Measurements from ENCODE around the gene HAPLN1.
A peak's percentile ranks its signal among the peaks of the same experiment; 100 is the strongest.

The HAPLN1 gene

GRCh38 chr5:83718195-83718825 is 2.3 kb downstream of the HAPLN1 start (continued):
- TF ChIP-seq ZNF664 (tag by site-specific recombination; IDR thresholded peaks at IDR 0.05) (peak; percentile 13; the same call in 1 of the 2 replicates), ZNF660 (tag by site-specific recombination; IDR thresholded peaks at IDR 0.05) (peak; percentile 59; the same call in 1 of the 2 replicates), SP3 (tag by site-specific recombination; IDR thresholded peaks at IDR 0.05) (0 out of 2 replicates have a peak, but pooled peaks have one; percentile 11), ZNF654 (tag by site-specific recombination; IDR thresholded peaks at IDR 0.05; ENCODE audit: low read depth) (peak; percentile 96)
- TF ChIP-seq, protein P1, sequence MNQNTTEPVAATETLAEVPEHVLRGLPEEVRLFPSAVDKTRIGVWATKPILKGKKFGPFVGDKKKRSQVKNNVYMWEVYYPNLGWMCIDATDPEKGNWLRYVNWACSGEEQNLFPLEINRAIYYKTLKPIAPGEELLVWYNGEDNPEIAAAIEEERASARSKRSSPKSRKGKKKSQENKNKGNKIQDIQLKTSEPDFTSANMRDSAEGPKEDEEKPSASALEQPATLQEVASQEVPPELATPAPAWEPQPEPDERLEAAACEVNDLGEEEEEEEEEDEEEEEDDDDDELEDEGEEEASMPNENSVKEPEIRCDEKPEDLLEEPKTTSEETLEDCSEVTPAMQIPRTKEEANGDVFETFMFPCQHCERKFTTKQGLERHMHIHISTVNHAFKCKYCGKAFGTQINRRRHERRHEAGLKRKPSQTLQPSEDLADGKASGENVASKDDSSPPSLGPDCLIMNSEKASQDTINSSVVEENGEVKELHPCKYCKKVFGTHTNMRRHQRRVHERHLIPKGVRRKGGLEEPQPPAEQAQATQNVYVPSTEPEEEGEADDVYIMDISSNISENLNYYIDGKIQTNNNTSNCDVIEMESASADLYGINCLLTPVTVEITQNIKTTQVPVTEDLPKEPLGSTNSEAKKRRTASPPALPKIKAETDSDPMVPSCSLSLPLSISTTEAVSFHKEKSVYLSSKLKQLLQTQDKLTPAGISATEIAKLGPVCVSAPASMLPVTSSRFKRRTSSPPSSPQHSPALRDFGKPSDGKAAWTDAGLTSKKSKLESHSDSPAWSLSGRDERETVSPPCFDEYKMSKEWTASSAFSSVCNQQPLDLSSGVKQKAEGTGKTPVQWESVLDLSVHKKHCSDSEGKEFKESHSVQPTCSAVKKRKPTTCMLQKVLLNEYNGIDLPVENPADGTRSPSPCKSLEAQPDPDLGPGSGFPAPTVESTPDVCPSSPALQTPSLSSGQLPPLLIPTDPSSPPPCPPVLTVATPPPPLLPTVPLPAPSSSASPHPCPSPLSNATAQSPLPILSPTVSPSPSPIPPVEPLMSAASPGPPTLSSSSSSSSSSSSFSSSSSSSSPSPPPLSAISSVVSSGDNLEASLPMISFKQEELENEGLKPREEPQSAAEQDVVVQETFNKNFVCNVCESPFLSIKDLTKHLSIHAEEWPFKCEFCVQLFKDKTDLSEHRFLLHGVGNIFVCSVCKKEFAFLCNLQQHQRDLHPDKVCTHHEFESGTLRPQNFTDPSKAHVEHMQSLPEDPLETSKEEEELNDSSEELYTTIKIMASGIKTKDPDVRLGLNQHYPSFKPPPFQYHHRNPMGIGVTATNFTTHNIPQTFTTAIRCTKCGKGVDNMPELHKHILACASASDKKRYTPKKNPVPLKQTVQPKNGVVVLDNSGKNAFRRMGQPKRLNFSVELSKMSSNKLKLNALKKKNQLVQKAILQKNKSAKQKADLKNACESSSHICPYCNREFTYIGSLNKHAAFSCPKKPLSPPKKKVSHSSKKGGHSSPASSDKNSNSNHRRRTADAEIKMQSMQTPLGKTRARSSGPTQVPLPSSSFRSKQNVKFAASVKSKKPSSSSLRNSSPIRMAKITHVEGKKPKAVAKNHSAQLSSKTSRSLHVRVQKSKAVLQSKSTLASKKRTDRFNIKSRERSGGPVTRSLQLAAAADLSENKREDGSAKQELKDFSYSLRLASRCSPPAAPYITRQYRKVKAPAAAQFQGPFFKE (tag by site-specific recombination; IDR thresholded peaks at IDR 0.05; ENCODE audit: borderline replicate concordance): no peak
- TF ChIP-seq, protein P2, sequence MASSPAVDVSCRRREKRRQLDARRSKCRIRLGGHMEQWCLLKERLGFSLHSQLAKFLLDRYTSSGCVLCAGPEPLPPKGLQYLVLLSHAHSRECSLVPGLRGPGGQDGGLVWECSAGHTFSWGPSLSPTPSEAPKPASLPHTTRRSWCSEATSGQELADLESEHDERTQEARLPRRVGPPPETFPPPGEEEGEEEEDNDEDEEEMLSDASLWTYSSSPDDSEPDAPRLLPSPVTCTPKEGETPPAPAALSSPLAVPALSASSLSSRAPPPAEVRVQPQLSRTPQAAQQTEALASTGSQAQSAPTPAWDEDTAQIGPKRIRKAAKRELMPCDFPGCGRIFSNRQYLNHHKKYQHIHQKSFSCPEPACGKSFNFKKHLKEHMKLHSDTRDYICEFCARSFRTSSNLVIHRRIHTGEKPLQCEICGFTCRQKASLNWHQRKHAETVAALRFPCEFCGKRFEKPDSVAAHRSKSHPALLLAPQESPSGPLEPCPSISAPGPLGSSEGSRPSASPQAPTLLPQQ (tag by site-specific recombination; IDR thresholded peaks at IDR 0.05): no peak

- CTCF ChIA-PET: interaction anchor here (0.6 to 0.7 kb wide), 2 partner anchors 209 to 1088 kb away, joined by 3 read pairs; no protein-coding TSS in a partner anchor
Observed at GRCh38 chr5:83715236-83716065, 5.2 kb downstream of the HAPLN1 start.

GRCh38 chr5:83714810-83715209 is 5.8 kb downstream of the HAPLN1 start:
- Histone ChIP-seq H3K27ac (ENCODE audit: extremely low read depth, low read depth, low read length) (no peak overlapping the region), H3K4me1 (ENCODE audit: control insufficient read depth, insufficient read depth, low read length) (no peaks in the 10 kb centered on the region), H3K36me3 (ENCODE audit: control insufficient read depth in 2 of 2, insufficient read depth in 1 of 2, low read length in 2 of 2) (no peaks in the 10 kb centered on the region), H3K9me3 (ENCODE audit: control insufficient read depth, insufficient read depth, low read depth, low read length) (no peaks in the 10 kb centered on the region), H3K4me3 (ENCODE audit: low read depth, low read length) (no peak overlapping the region)
- POLR2A ChIA-PET: no interaction called here
- CTCF ChIA-PET: interaction anchor here (0.7 to 1.3 kb wide), 2 partner anchors 107 to 1088 kb away, joined by 3 to 5 read pairs; no protein-coding TSS in a partner anchor
- TF ChIP-seq ZNF274 (IDR thresholded peaks at IDR 0.05; ENCODE audit: low read length) (no peak), ZNF274 (tag by site-specific recombination; IDR thresholded peaks at IDR 0.05; ENCODE audit: borderline replicate concordance) (no peak), ZFP41 (tag by site-specific recombination; IDR thresholded peaks at IDR 0.05; ENCODE audit: borderline replicate concordance) (no peak), ZNF549 (tag by site-specific recombination; IDR thresholded peaks at IDR 0.05) (no peak), ZNF311 (tag by site-specific recombination; IDR thresholded peaks at IDR 0.05; ENCODE audit: borderline replicate concordance) (no peak), ZNF19 (tag by site-specific recombination; IDR thresholded peaks at IDR 0.05; ENCODE audit: low read depth) (no peak), ZNF670 (tag by site-specific recombination; IDR thresholded peaks at IDR 0.05; ENCODE audit: low read depth) (no peak), ZNF548 (tag by site-specific recombination; IDR thresholded peaks at IDR 0.05) (no peak), ZNF157 (tag by site-specific recombination; IDR thresholded peaks at IDR 0.05) (no peak), BCL11B (tag by site-specific recombination; IDR thresholded peaks at IDR 0.05; ENCODE audit: low read depth) (no peak), ZNF555 (tag by site-specific recombination; conservative IDR thresholded peaks at IDR 0.05) (no peak), ZNF521 (tag by site-specific recombination; IDR thresholded peaks at IDR 0.05) (no peak), ZFP69B (tag by site-specific recombination; IDR thresholded peaks at IDR 0.05) (no peak), AEBP2 (tag by site-specific recombination; IDR thresholded peaks at IDR 0.05; ENCODE audit: borderline replicate concordance) (no peak), KLF10 (tag by site-specific recombination; IDR thresholded peaks at IDR 0.05) (no peak), EGR2 (tag by site-specific recombination; IDR thresholded peaks at IDR 0.05; ENCODE audit: low read depth) (no peak)

More at GRCh38 chr5:83715236-83716065, 5.2 kb downstream of the HAPLN1 start:
- H3K4me1 ChIP-seq (ENCODE audit: control insufficient read depth, insufficient read depth, low read length): no peaks in the 10 kb centered on the region
- H3K4me3 ChIP-seq (ENCODE audit: low read depth, low read length): no peak overlapping the region
- no peaks in the 10 kb centered on the region for H3K9me3 ChIP-seq (ENCODE audit: control insufficient read depth, insufficient read depth, low read depth, low read length)
- no peaks in the 10 kb centered on the region for H3K36me3 ChIP-seq (ENCODE audit: control insufficient read depth in 2 of 2, insufficient read depth in 1 of 2, low read length in 2 of 2)
- no peak overlapping the region for H3K27ac ChIP-seq (ENCODE audit: extremely low read depth, low read depth, low read length)
- POLR2A ChIA-PET: no interaction called here
- TF ChIP-seq HOXA7 (CRISPR knock-in tag; IDR thresholded peaks at IDR 0.05; ENCODE audit: borderline replicate concordance) (no peak), ZBTB20 (tag by site-specific recombination; IDR thresholded peaks at IDR 0.05) (no peak), ZNF354C (tag by site-specific recombination; IDR thresholded peaks at IDR 0.05; ENCODE audit: borderline replicate concordance, low read depth) (no peak)

Data from HEK293 (cell line).